Neural cell (in vitro differentiated cells): Measurements from ENCODE around the gene ATP6V1B1. TPM values are rescaled to one million over a fixed set of nuclear protein-coding genes. Genes with fewer than 3 reads are reported as not detected.

Experiments used
- H2AFZ ChIP-seq: fragments of 200-600, 300-800 bp; sonication (generic), shearing (Covaris generic); 2 replicates; pipeline ENCODE4 v1.6.0; 2014; ENCODE audit warnings: low read depth, mild to moderate bottlenecking, antibody characterized with exemption, low read length, moderate library complexity
- H3F3A ChIP-seq: fragments of 200-600 bp; shearing (Covaris generic); 2 replicates; pipeline ENCODE4 v1.6.1; 2016; ENCODE audit warnings: mild to moderate bottlenecking, moderate library complexity, mixed read lengths, antibody characterized with exemption, low read length; ENCODE audit not compliant: insufficient read depth, poor library complexity, severe bottlenecking
- H3K27ac ChIP-seq: fragments of 200-600, 300-800 bp; sonication (generic), shearing (Covaris generic); 2 replicates; pipeline ENCODE4 v1.5.1; 2014; ENCODE audit warnings: mild to moderate bottlenecking, low read length, moderate library complexity
- H3K27me3 ChIP-seq: fragments of 300-800, 200-600 bp; sonication (generic), shearing (Covaris generic); 2 replicates; pipeline ENCODE4 v1.6.0; 2014; ENCODE audit warnings: mild to moderate bottlenecking, low read depth, low read length, moderate library complexity; ENCODE audit not compliant: insufficient read depth
- H3K36me3 ChIP-seq: fragments of 300-800, 200-600 bp; sonication (generic), shearing (Covaris generic); 2 replicates; pipeline ENCODE4 v1.5.1; 2014; ENCODE audit warnings: mild to moderate bottlenecking, antibody characterized with exemption, low read length, moderate library complexity; ENCODE audit not compliant: insufficient read depth
- H3K4me2 ChIP-seq: fragments of 300-800, 200-600 bp; sonication (generic), shearing (Covaris generic); 2 replicates; pipeline ENCODE4 v1.6.0; 2014; ENCODE audit warnings: mild to moderate bottlenecking, low read length
- H3K4me3 ChIP-seq: fragments of 300-800, 200-600 bp; sonication (generic), shearing (Covaris generic); 2 replicates; pipeline ENCODE4 v1.5.1; 2014; ENCODE audit warnings: mild to moderate bottlenecking, low read length, moderate library complexity
- H3K79me2 ChIP-seq: fragments of 200-600 bp; shearing (Covaris generic); replicated peaks from 2 replicates; pipeline ENCODE4 v1.6.0; 2014; ENCODE audit warnings: mild to moderate bottlenecking, low read length, moderate library complexity; ENCODE audit not compliant: insufficient read depth
- H3K9ac ChIP-seq: fragments of 300-800, 200-600 bp; sonication (generic), shearing (Covaris generic); 2 replicates; pipeline ENCODE4 v1.6.1; 2016; ENCODE audit warnings: mild to moderate bottlenecking, low read length, mixed read lengths
- H3K9me2 ChIP-seq: fragments of 200-600 bp; shearing (Covaris generic); 2 replicates; pipeline ENCODE4 v1.6.1; 2016; ENCODE audit warnings: mild to moderate bottlenecking, low read length, mixed read lengths; ENCODE audit not compliant: insufficient read depth
- H3K9me3 ChIP-seq: fragments of 200-600, 300-800 bp; sonication (generic), shearing (Covaris generic); 2 replicates; pipeline ENCODE4 v1.6.1; 2016; ENCODE audit warnings: mild to moderate bottlenecking, mixed run types, low read length, moderate library complexity, mixed read lengths
- H4K20me1 ChIP-seq: fragments of 200-600 bp; shearing (Covaris generic); 2 replicates; pipeline ENCODE4 v1.6.1; 2016; ENCODE audit warnings: mild to moderate bottlenecking, mixed run types; ENCODE audit not compliant: insufficient read depth
- CTCF ChIP-seq: fragments of 450-650 bp; IDR thresholded peaks from 2 replicates; pipeline ENCODE4 v1.5.1; 2014; ENCODE audit warnings: antibody characterized with exemption, mild to moderate bottlenecking, moderate library complexity; ENCODE audit not compliant: poor library complexity, severe bottlenecking
- EP300 ChIP-seq: fragments of 450-650 bp; conservative IDR thresholded peaks from 2 replicates; pipeline ENCODE4 v1.6.1; 2014; ENCODE audit warnings: antibody characterized with exemption, mild to moderate bottlenecking, moderate library complexity; ENCODE audit not compliant: poor library complexity, severe bottlenecking
- EZH2 ChIP-seq: fragments of 200-600, 300-800 bp; shearing (Covaris generic), sonication (generic); IDR thresholded peaks from 2 replicates; pipeline ENCODE4 v1.6.1; 2014; ENCODE audit warnings: antibody characterized with exemption, low read length, borderline replicate concordance, mild to moderate bottlenecking; ENCODE audit not compliant: insufficient read depth, poor library complexity, severe bottlenecking
- MXI1 ChIP-seq: fragments of 450-650 bp; conservative IDR thresholded peaks from 2 replicates; pipeline ENCODE4 v1.6.1; 2014; ENCODE audit warnings: antibody characterized with exemption, mild to moderate bottlenecking; ENCODE audit not compliant: poor library complexity, severe bottlenecking
- POLR2AphosphoS5 ChIP-seq: IDR thresholded peaks from 2 replicates; pipeline ENCODE4 v1.6.1; 2012
- RAD21 ChIP-seq: fragments of 450-650 bp; conservative IDR thresholded peaks from 2 replicates; pipeline ENCODE4 v1.6.1; 2014; ENCODE audit warnings: antibody characterized with exemption, mild to moderate bottlenecking, moderate library complexity
- REST ChIP-seq: IDR thresholded peaks from 2 replicates; pipeline ENCODE4 v1.6.1; 2012; ENCODE audit warnings: borderline replicate concordance
- SMC3 ChIP-seq: fragments of 450-650 bp; conservative IDR thresholded peaks from 2 replicates; pipeline ENCODE4 v1.6.1; 2014; ENCODE audit warnings: antibody characterized with exemption, mild to moderate bottlenecking, moderate library complexity; ENCODE audit not compliant: poor library complexity
- TAF1 ChIP-seq: IDR thresholded peaks from 2 replicates; pipeline ENCODE4 v1.6.1; 2012; ENCODE audit warnings: low read depth
- polyA plus RNA-seq: library from polyadenylated mRNA; depleted of rRNA; stranded (reverse); fragments of >200 nt; gene quantifications from 2 replicates; pipeline ENCODE4 v1.2.3, GENCODE V29; 2014

The ATP6V1B1 gene
- polyA plus RNA-seq, 1 donor from 2014 or later: 0.12 TPM

- no peak overlapping the region for H3K9ac ChIP-seq
- H3K79me2 ChIP-seq: no peaks in the 10 kb centered on the region
These were observed 9.7 kb upstream of the ATP6V1B1 start for GRCh38 chr2:70926042-70926441.

GRCh38 chr2:70927138-70927537 lies 8.6 kb upstream of the ATP6V1B1 start:
- H3K27ac ChIP-seq: no peak overlapping the region
- TF ChIP-seq CTCF: no peak
- TF ChIP-seq TAF1: no peak
- no peak for TF ChIP-seq EZH2
- TF ChIP-seq POLR2AphosphoS5: no peak
- no peak overlapping the region for H2AFZ ChIP-seq
- no peaks in the 10 kb centered on the region for H3K9me3 ChIP-seq
- no peaks in the 10 kb centered on the region for H3K9me2 ChIP-seq
- no peaks in the 10 kb centered on the region for H4K20me1 ChIP-seq
- H3K79me2 ChIP-seq: no peaks in the 10 kb centered on the region
- no peaks in the 10 kb centered on the region for H3K36me3 ChIP-seq
- H3K4me2 ChIP-seq: no peak overlapping the region
- H3K4me3 ChIP-seq: no peak overlapping the region
- no peaks in the 10 kb centered on the region for H3K27me3 ChIP-seq
- H3F3A ChIP-seq: no peaks in the 10 kb centered on the region
- H3K9ac ChIP-seq: no peak overlapping the region

More at GRCh38 chr2:70926042-70926441, 9.7 kb upstream of the ATP6V1B1 start:
- TF ChIP-seq EP300: no peak
- no peak for TF ChIP-seq SMC3
- no peak for TF ChIP-seq REST
- TF ChIP-seq POLR2AphosphoS5: no peak
- Histone ChIP-seq H4K20me1 (no peaks in the 10 kb centered on the region), H2AFZ (no peak overlapping the region), H3K9me3 (no peaks in the 10 kb centered on the region), H3K27ac (no peak overlapping the region), H3K4me3 (no peak overlapping the region), H3F3A (no peaks in the 10 kb centered on the region), H3K36me3 (no peaks in the 10 kb centered on the region), H3K9me2 (no peaks in the 10 kb centered on the region), H3K4me2 (no peak overlapping the region), H3K27me3 (no peaks in the 10 kb centered on the region)

GRCh38 chr2:70927641-70928040 lies 8.1 kb upstream of the ATP6V1B1 start:
- Histone ChIP-seq H3K27ac (no peak overlapping the region), H3K9ac (no peak overlapping the region), H3K79me2 (no peaks in the 10 kb centered on the region), H2AFZ (no peak overlapping the region), H3K36me3 (no peaks in the 10 kb centered on the region), H4K20me1 (no peaks in the 10 kb centered on the region), H3K27me3 (no peaks in the 10 kb centered on the region), H3K9me3 (no peaks in the 10 kb centered on the region), H3K4me2 (no peak overlapping the region), H3K4me3 (no peak overlapping the region), H3K9me2 (no peaks in the 10 kb centered on the region), H3F3A (no peaks in the 10 kb centered on the region)
- TF ChIP-seq REST (no peak), EP300 (no peak), CTCF (no peak), RAD21 (no peak), SMC3 (no peak), TAF1 (no peak), EZH2 (no peak), POLR2AphosphoS5 (no peak), MXI1 (no peak)
